OCI-M2 (cell line): ENCODE results near the gene EEF1A2.

ENCODE experiments used
- DNase-seq: peaks from one replicate; lab custom pipeline; 2025; ENCODE audit not compliant: unreplicated experiment; lab: John Stamatoyannopoulos, UW

Gene EEF1A2

DNA sequence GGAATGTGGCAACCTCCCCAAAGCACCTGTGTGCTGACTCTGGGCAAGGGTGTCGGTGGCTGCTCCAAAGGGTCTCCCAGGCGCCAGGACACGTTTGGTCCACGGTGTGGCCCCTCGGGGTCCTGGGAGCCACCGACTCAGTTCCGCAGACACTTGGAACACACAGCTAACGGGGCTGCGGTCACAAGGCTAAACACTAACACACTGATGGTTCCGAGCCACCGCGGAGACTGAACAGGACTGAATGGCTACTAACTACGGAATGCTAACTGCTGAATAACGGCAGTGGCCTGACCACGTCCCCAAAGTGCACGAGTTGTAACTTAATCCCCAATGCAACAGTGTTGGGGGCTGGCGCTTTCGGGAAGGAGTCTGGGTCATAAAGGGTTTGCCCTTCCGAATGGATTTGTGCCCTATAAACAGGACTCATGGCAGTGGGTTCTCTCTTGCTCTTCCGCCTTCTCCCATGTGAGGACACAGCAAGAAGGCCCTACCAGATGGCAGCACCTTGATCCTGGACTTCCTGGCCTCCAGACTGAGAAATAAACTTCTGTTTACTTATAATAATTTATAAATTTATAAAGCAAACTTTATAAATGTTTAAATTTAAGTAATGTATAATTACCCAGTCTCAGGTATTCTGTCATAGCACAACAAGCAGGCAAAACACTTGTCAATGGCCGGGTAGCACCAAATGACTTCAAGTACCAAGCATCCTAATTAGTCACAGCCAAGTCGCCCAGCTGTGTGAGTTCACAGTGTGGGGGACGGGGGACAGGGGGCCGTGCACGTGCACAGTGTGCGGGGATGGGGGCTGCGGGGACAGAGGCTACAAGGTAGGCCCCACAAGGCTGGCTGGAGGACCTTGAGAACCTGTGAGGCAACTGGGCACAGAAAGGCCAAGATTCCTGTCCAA is 2.3 kb upstream of the EEF1A2 start:
- DNase-seq = no peak

DNA sequence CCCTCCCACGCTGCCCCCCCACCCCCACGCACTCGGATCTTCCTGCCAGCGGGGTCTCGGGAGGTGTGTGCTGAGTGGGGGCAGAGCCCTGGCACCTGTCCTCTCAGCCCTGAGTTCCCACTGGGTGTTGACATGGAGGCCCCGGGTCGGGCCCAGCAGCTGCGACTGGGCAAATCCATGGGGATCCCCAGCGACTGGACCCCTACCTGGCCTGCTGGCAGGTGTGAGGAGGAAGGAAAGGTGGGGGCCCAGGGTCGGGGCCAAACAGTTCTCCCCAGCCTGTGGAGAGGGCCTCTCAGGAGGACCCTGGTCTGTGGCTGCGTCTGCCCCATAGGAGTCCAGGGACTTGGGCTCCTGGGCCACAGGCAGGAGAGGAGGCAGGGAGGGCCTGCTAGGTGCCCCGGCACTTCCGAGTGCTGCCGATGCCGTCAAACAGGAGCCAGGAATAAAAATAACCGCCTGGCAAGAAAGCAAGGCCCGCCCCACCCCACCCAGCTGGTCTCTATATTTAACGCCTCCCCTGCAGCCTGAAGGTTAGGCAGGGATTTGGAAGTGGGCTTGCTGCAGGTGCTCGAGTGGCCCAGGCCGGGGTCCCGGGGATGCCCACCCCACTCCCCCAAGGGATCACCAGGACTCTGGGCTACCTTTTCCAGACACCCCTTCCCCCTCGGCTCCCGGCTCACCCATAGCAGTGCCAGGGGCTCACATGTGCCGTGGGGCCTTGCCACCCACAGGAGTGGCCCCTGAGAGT is 1.4 kb upstream of the EEF1A2 start:
- no peak for DNase-seq

DNA sequence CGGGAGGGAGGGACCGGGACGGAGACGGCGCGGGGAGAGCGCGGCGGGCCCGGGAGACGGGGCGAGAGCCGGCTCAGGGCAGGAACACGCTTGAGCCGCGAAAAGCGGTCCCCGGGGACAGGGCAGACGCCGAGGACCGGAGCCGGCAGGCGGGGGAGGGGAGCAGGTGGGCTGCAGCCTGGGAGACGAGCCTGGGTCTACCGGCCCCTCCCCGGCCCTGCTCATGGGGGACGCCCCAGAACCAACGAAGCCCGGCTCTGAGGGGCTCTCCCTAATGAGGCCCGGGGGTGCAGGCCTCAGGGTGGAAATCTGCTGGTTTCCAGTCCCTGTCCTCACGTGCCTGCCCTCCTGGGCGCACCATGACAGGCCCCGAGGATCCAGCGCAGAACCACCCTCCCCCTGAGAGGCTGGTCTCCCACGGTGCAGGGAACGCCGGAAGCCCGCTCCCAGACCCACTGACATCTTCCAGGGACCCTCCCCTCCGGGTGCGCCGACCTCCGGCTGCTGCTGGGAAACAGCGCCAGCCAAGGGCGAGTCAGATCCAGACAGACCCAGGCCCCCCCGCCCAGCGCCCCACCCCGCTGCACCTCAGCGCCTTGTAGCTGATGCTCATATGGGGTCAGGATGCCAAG is 571 bp upstream of the EEF1A2 start:
- DNase-seq = no peak

DNA sequence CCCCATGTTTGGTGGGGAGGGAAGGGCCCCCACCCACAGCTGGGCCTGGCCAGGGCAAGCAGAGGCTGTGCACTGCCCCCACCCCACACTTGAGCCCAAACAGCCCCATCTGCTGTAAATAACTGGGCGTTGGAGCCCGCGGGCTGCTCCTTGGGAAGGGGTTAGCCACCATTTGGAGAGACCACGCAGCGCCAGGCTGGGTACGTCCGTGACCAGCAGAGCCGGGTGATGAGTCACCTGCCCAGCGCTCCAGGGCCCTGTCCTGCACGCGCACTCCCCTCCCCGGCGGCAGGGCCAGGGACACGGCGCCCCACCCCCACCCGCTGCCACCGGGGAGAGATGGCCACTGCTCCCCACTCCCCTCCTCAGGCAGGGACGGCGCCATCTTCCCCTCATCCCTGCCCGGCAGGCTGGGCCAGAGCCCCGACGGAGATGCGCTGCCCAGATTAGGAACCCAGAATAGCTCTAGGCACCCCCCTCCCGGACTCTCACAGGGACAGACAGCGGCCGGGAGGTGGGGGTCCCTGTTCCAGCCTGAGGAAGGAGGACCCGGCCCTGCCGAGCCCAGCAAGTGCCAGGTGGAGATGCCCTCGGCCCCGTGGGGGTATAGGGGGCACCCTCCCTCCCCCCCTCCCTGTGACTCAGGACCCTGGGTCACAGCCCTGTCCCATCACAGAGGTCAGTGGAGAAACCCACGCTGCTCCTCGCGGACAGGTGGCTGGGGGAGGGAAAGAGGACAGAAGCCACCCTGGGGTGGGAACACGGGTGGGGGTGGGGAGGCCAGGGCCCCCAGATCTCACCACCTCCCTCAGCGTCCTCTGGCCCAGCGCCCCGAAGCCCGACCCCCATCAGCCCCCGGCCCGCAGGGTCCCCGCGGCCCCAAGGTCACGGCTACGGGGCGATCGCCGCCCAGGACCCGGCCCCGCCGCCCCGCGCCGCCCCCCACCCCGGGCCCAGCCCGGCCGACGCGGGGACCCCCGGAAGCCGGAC is 642 bp downstream of the EEF1A2 start:
- no peak for DNase-seq

DNA sequence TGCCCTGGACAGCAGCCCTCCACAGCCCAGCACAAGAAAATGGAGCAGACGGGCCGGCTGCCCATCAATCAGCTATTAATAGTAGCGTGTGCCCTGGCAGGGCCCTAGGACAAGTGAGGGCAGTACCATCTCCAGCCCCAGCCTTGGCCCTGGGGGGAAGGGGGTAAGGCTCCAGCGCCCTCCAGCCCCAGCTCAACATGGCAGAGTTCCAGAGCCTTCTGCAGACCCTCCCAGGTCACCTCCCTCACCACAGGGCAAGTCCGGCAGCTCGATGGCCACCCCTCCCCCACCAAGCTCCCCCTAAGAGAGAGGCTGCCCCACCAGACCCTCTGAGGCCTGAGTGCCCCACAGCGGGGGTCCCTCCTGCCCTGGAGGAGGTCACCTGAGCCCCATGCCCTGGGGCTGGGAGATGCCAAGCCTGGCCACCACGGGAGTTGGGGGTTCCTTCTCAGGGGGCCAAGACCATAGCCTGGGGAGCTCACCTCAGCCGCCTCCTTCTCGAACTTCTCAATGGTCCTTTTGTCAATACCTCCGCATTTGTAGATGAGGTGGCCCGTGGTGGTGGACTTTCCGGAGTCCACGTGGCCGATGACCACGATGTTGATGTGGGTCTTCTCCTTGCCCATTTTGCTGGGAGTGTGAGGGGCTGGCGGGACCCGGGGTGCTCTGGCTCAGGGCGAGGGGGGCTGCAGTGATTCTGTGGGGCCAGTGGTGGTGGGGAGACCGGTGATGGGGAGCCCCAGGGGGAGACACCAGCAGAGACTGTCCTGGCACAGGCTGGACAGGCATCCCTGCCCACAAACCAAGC is 1.5 kb downstream of the EEF1A2 start:
- DNase-seq = no peak

DNA sequence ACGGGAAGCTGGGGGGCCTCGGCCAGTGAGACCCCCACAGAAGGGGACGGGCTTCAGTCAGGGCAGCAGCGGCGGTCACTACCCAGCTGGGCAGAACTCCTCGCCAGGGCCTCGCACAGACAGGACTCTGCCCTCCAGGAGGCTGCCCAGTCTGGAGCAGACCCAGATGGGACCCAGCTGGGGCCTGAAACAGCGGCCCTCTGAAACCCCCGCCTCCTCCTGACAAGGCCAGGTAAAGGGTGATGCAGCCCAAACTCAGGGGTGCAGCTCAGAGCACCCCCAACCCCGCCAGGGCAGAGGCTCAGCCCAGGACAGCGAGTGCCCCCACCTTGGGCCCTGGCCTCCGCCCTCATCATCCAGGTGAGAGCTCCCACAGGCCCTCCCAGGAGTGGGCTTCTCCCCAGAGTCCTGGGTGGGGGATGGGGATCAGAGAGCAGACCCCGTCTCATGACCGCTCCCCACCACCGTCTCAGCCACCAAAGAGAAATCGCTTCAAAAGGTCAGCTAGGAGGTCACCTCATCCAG is 2.2 kb downstream of the EEF1A2 start:
- DNase-seq = no peak

DNA sequence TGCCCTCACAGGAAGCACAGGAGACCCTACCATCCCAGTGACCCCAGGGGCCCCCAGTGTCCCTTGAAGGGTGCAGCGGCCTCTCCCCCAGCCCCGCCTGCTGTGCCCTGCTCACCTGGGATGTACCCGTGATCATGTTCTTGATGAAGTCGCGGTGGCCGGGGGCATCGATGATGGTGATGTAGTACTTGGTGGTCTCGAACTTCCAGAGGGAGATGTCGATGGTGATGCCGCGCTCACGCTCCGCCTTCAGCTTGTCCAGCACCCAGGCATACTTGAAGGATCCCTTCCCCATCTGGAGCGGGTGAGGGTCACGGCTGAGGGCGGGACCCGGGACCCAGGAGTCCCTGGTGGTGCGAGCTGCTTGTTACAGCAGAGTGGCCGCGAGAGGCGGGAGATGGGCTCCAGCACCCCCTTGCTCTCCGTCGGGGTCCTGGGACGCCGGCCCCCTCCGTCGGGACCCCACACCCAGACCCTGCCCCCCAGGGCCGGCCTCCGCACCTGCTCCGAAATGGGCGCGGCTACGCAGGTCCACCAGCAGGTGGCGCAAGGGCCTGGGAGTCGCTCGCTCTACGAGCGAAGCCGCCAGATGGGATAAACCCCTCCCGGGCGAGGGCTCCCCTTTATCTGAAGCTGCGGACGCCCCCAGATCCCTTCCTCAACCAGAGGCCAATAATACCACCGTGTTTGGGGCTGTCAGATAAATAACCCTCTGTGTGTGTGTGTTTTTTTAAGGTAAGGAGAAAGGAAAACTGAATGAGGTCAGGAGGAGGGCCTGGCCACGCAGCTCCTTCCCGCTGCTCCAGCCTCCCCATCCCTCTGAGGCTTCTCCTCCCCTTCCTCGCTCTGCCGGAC is 2.9 kb downstream of the EEF1A2 start:
- no peak for DNase-seq

DNA sequence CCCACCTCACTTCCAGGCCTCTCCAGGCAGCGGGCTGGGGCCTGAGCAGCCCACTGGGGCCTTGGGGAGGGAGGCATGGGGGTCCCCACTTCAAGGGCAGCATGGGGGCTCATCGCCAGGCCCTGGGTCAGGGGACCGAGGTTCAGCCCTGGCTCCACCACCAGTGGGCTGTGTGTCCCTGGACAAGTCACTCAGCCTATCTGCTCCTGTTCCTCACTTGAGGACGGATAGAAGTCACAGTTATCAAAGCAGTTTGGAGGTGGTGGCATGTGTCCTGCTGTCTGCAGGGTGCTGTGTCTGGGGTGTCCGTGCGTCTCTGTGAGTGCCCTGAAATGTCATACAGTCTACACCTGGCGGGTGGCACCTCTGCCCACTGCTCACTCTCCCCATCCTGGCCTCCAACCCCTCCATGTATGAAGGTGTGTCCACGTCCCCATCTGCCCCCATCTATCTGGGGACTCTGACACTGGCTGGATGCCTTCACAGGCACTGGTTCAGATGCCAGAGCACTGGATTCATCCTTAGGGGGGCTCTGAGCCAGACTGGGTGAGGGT is 3.6 kb downstream of the EEF1A2 start:
- no peak for DNase-seq

DNA sequence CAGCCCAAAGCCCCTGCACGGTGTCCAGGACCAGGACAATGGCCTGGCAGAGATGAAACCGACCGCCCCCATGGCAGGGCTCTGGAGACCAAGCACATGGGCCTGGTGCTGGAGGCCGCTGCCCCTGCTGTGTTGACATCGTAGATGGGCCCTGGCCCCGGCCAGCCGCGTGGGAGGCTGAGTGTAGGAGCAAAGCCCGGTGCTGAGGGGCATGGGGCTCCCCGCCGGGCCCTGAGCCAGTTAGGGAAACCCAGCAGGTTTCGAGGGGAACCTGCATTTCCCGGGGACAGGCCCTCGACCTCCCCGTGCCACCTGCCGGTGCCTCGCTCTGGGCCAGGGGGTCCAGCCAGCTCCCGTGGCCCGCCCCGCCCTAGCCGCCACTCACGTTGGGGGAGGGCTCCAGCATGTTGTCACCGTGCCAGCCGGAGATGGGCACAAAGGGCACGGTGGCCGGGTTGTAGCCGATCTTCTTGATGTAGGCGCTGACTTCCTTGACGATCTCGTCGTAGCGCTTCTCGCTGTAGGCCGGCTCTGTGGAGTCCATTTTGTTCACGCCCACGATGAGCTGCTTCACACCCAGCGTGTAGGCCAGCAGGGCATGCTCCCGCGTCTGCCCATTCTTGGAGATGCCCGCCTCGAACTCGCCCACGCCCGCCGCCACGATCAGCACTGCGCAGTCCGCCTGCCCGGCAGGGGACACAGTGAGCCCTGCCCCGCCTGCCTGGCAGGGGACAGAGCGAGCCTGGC is 4.3 kb downstream of the EEF1A2 start:
- no peak for DNase-seq

DNA sequence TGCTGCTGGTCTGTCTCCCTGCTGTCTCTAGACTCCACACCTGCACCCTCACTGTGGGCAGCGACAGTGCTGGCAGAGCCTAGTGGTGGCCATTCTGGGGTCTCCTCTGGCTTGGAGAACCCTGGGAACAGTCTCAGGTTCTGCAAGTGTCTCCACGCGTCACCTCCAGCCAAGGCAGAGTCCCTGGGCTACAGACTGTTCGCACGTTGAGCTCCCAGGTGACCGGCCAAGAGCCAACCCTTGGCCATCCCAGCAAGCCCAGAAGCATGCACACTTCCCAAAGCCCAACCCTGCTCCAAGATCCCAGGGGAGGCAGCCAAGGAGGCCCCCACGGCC is 4.8 kb downstream of the EEF1A2 start:
- DNase-seq = no peak

DNA sequence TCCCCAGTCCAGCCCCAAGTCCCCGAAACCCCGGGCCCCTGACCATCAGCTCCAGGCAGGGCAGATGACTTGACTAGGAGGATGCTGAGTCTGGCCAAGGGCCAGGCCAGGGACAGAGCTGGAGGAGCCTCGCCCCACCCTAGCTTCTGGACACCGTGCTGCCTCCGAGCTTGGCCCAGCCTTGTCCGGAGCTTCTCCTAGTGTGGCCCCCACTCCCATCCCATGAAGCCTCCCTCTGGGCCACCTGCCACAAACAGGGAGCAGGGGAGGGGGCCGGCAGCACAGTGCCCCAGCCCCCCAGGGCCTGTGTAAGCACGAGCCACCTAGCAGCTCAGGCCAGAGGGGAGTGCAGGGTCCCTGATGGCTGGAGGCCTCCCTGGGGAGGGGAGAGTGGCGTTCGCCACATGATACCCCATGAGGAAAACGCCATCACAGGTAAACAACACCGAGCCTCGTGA is 5.3 kb downstream of the EEF1A2 start:
- DNase-seq = no peak

DNA sequence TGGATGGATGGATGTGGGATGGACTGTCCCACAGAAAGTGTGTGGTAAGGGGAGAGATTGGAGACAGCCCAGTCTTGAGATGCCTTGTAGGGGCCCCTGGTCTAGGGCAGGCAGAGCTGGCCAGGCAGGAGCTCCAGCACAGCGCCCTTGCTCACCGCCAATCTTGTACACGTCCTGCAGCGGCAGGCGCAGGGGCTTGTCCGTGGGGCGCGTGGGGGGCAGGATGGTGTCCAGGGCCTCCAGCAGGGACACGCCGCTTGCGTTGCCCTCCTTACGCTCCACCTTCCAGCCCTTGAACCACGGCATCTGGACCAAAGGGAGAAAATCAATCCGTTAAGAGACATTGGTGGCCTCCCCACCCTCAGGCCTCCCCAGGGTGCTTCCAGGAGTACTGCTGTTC is 5.9 kb downstream of the EEF1A2 start:
- no peak for DNase-seq

DNA sequence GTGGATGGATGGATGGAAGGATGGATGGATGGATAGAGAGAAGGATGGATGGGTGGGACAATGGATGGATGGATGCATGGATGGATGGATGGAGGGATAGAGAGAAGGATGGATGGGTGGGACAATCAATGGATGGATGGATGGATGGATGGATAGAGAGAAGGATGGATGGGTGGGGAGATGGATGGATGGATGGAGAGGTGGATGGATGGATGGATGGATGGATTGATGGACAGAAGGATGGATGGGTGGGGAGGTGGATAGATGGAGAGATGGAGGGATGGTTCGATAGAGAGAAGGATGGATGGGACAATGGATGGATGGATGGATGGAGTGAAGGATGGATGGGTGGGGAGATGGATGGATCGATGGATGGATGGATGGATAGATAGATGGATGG is 6.4 kb downstream of the EEF1A2 start:
- DNase-seq = no peak

DNA sequence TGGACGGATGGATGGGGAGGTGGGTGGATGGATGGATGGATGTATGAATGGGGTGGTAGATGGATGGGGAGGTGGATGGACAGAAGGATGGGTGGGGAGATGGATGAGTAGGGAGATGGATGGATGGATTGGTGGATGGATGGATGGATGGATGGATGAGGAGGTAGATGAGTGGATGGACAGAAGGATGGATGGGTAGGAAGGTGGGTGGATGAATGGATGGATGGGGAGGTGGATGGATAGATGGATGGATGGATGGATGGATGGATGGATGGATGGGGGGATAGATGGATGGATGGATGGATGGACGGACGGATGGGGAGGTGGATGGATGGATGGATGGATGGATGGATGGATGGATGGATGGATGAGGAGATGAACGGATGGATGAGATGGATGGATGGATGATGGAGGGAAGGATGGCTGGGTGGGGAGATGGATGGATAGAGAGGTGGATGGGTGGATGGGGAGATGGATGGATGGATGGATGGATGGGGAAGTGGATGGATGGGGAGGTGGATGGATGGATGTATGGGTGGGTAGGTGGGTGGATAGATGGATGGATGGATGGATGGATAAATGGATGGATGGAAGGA is 7.2 kb downstream of the EEF1A2 start:
- no peak for DNase-seq

DNA sequence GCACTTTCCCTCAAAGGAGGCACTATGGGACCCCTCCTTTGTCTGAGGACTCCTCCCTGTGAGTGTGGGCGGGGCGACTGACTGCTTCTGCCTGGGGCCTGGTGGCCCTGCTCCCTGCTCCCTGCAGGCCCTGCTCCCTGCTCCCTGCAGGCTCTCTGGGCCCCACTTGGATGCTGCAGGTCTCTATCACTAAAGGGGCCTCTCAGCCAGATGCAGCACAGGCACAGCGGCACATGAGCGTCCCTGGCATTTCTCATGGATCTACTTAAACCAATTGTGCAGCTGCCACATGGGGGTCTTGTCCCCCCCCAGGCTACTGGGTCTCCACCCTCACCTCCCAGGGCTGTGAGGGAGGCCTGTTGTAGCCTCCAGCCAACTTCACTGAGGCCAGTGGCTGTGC is 7.8 kb downstream of the EEF1A2 start:
- no peak for DNase-seq

DNA sequence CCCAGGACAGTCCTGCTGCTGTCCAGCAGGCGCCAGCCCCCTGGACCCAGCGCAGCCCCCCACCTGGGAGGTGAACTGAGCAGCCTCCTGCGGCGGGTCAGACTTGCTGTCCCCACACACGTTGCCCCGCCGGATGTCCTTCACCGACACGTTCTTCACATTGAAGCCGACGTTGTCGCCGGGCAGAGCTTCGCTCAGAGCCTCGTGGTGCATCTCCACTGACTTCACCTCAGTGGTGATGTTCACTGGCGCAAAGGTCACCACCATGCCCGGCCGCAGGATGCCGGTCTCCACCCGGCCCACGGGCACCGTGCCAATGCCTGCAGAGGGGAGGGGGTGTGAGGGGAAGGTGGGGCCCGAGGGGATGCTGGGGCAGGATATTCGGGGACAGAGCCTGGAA is 8.5 kb downstream of the EEF1A2 start:
- no peak for DNase-seq
